IPS DF 6.9 (cell line): ENCODE data around the gene GSTCD.
"Not testable (repeated sequence)": the region's sequence is repeated elsewhere in the genome, so short reads cannot be mapped to it uniquely, and the experiment has no call there.

Source experiments
- DNase-seq: peaks from one replicate; pipeline ENCODE4 v3.0.0-alpha.2; 2013; ENCODE audit warnings: low read depth, low spot score
- H3K27ac ChIP-seq: one replicate; pipeline ENCODE4 v1.5.1; 2013; ENCODE audit warnings: low read length, control low read depth
- H3K27me3 ChIP-seq: 2 replicates; pipeline ENCODE4 v1.6.1; 2013; ENCODE audit warnings: mild to moderate bottlenecking, low read length; ENCODE audit not compliant: control insufficient read depth, insufficient read depth
- H3K36me3 ChIP-seq: 2 replicates; pipeline ENCODE4 v1.6.1; 2013; ENCODE audit warnings: low read length; ENCODE audit not compliant: control insufficient read depth, insufficient read depth
- H3K4me1 ChIP-seq: 2 replicates; pipeline ENCODE4 v1.6.1; 2013; ENCODE audit warnings: low read length; ENCODE audit not compliant: control insufficient read depth, insufficient read depth
- H3K4me3 ChIP-seq: 2 replicates; pipeline ENCODE4 v1.5.1; 2013; ENCODE audit warnings: mild to moderate bottlenecking, low read length
- H3K9me3 ChIP-seq: 2 replicates; pipeline ENCODE4 v1.6.1; 2013; ENCODE audit warnings: low read length, inconsistent platforms; ENCODE audit not compliant: control insufficient read depth, insufficient read depth
- WGBS: extraction: QIAGEN DNeasy Blood & Tissue Kit; methylation state at CpG from one replicate; pipeline ENCODE4 v1.1.7; 2013; ENCODE audit warnings: mixed read lengths, missing lambda C conversion rate; ENCODE audit not compliant: insufficient read length, insufficient coverage; 5-methylcytosine and 5-hydroxymethylcytosine counted together

The GSTCD gene

DNA sequence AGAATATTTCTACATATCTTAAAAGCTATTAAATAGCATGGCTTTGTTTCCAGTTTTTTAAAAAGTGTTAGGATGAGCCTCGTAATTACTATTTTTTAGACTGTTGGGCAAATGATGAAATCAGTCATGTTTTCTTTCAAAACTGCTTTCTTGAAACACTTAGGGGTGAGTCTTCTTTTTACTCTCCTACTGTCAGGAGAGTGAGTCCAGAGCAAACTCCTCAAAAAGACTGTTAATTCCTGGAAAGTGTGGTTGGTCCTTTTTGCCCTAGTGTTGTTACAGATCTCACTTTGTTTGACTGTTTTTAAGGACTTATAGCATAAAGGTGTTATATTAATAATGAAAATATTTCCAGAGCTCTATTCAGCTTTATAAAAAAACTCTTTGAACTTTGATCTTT is 6.3 kb downstream of the GSTCD start:
- Histone ChIP-seq H3K27me3 (no peaks in the 10 kb centered on the region), H3K36me3 (no peaks in the 10 kb centered on the region; the same call in 1 of the 2 replicates), H3K4me3 (no peak overlapping the region), H3K4me1 (no peaks in the 10 kb centered on the region), H3K9me3 (no peaks in the 10 kb centered on the region), H3K27ac (no peak overlapping the region)
- no peak for DNase-seq
- no CpG with 5 or more reads among the region's 1 CpG for WGBS

GRCh38 chr4:105715692-105716278 is 7.2 kb downstream of the GSTCD start:
- Histone ChIP-seq H3K9me3 (no peaks in the 10 kb centered on the region), H3K27ac (no peak overlapping the region), H3K36me3 (no peaks in the 10 kb centered on the region; the same call in 1 of the 2 replicates), H3K4me3 (no peak overlapping the region), H3K4me1 (no peaks in the 10 kb centered on the region), H3K27me3 (no peaks in the 10 kb centered on the region)
- WGBS = 100% methylated on average over 1 of the region's 4 CpGs
- DNase-seq = no peak

DNA sequence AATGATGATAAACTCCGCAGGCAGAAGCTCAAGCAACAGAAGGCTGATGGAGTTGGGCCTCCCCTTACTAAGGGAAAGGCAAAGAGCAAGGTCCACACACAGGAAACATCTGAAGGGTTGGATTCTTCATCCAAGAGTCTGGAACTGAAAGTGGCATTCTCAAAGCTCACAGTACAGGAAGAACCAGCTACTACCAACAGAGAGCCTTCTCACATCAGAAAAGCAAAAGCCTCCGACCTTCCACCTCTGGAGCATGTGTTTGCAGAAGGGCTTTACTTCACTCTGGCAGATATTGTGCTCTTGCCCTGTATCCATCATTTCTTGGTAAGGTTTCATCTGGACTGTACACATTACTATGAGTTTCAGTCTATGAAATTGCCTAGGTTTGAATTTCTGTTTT is 10.6 kb downstream of the GSTCD start:
- Histone ChIP-seq H3K36me3 (no peaks in the 10 kb centered on the region; the same call in 1 of the 2 replicates), H3K27ac (no peak overlapping the region), H3K27me3 (no peaks in the 10 kb centered on the region), H3K4me3 (no peak overlapping the region), H3K9me3 (no peaks in the 10 kb centered on the region), H3K4me1 (no peaks in the 10 kb centered on the region)
- WGBS = no CpG with 5 or more reads among the region's 2 CpGs
- DNase-seq = no peak

GRCh38 chr4:105725623-105726022 is 17.0 kb downstream of the GSTCD start:
- Histone ChIP-seq H3K36me3 (no peaks in the 10 kb centered on the region), H3K4me1 (no peaks in the 10 kb centered on the region), H3K9me3 (no peaks in the 10 kb centered on the region), H3K4me3 (no peak overlapping the region), H3K27me3 (no peaks in the 10 kb centered on the region), H3K27ac (no peak overlapping the region)
- no CpG with 5 or more reads among the region's 2 CpGs for WGBS
- no peak for DNase-seq

DNA sequence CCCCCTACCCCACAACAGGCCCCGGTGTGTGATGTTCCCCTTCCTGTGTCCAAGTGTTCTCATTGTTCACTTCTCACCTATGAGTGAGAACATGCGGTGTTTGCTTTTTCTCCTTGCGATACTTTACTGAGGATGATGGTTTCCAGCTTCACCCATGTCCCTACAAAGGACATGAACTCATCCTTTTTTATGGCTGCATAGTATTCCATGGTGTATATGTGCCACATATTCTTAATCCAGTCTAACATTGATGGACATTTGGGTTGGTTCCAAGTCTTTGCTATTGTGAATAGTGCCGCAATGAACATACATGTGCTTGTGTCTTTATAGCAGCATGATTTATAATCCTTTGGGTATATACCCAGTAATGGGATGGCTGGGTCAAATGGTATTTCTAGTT is 21.3 kb downstream of the GSTCD start:
- WGBS = no CpG with 5 or more reads among the region's 4 CpGs

DNA sequence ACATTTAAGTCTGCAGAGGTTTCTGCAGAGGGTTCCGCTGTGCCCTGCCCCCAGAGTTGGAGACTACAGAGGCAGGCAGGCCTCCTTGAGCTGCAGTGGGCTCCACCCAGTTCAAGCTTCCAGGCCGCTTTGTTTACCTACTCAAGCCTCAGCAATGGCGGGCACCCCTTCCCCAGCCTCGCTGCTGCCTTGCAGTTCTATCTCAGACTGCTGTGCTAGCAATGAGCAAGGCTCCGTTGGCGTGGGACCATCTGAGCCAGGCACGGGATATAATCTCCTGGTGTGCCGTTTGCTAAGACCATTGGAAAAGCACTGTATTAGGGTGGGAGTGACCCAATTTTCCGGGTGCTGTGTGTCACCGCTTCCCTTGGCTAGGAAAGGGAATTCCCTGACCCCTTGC is 26.6 kb downstream of the GSTCD start:
- not testable (repeated sequence) for H3K4me3 ChIP-seq, H3K27me3 ChIP-seq, DNase-seq, H3K27ac ChIP-seq, H3K36me3 ChIP-seq, H3K4me1 ChIP-seq, H3K9me3 ChIP-seq
- no CpG with 5 or more reads among the region's 10 CpGs for WGBS

More for the DNA sequence above, 21.3 kb downstream of the GSTCD start:
- H3K9me3 ChIP-seq, H3K4me3 ChIP-seq, H3K27me3 ChIP-seq, DNase-seq, H3K4me1 ChIP-seq, H3K27ac ChIP-seq, H3K36me3 ChIP-seq: not testable (repeated sequence)

GRCh38 chr4:105741548-105741947 is 33.0 kb downstream of the GSTCD start:
- no peak for DNase-seq
- Histone ChIP-seq H3K9me3 (no peaks in the 10 kb centered on the region; the same call in 1 of the 2 replicates), H3K27ac (no peak overlapping the region), H3K4me3 (no peak overlapping the region), H3K4me1 (no peaks in the 10 kb centered on the region), H3K36me3 (no peaks in the 10 kb centered on the region), H3K27me3 (no peaks in the 10 kb centered on the region)
- WGBS = no CpG with 5 or more reads among the region's 2 CpGs

GRCh38 chr4:105748222-105748621 is 39.6 kb downstream of the GSTCD start:
- H3K9me3 ChIP-seq = no peaks in the 10 kb centered on the region
- H3K27ac ChIP-seq = no peak overlapping the region
- DNase-seq = no peak
- H3K27me3 ChIP-seq = no peaks in the 10 kb centered on the region
- no peaks in the 10 kb centered on the region for H3K36me3 ChIP-seq
- no CpG with 5 or more reads among the region's 3 CpGs for WGBS
- no peak overlapping the region for H3K4me3 ChIP-seq
- no peaks in the 10 kb centered on the region for H3K4me1 ChIP-seq

DNA sequence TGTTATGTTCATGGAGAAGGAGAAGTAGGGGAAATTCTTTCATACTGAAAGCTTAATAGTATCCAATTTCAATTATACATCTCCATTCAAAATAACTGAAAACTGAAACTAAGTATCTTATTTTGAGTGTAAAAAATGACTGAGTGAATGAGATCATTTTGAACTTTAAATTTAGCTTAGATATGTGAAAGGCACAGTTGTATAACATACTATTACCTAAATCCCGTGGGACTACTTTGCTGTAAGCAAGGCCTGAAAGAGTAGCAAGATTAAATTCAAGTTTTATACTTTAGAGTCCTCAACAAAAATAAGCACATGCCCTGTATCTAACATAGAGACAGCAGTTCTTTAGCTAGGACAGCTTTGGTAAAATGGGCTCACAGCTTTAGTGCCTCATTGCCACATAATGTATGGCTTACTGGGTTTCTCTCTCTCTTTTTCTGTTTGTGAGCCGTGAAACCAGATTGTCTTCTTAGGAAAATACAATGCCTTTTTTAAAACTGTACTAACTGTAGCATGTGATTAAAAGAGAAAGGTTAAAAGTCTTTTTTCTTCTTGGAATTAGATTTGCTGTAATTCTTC is 43.2 kb downstream of the GSTCD start:
- WGBS = no CpG with 5 or more reads among the region's 2 CpGs

DNA sequence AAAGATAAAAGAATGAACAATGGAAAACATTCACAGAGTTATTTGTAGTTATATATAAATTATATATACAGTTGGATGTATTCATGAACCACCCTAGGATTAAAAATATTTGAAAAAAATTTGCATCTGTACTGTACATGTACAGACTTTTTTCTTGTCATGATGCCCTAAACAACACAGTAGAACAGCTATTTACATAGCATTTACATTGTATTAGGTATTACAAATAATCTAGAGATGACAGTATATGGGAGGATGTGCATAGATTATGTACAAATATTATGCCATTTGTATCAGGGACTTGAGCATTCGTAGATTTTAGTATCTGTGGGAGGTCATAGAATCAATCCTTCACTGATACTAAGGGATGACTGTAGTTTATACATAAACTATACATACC is 44.8 kb downstream of the GSTCD start:
- Histone ChIP-seq H3K4me1 (no peaks in the 10 kb centered on the region), H3K4me3 (no peak overlapping the region), H3K9me3 (no peaks in the 10 kb centered on the region), H3K27ac (no peak overlapping the region), H3K27me3 (no peaks in the 10 kb centered on the region), H3K36me3 (no peaks in the 10 kb centered on the region)
- DNase-seq = no peak
- no CpG with 5 or more reads among the region's 1 CpG for WGBS

More for the DNA sequence above, 43.2 kb downstream of the GSTCD start:
- DNase-seq = no peak
- H3K4me1 ChIP-seq = no peaks in the 10 kb centered on the region
- no peaks in the 10 kb centered on the region for H3K36me3 ChIP-seq
- H3K27me3 ChIP-seq = no peaks in the 10 kb centered on the region
- H3K9me3 ChIP-seq = no peaks in the 10 kb centered on the region
- H3K27ac ChIP-seq = no peak overlapping the region
- no peak overlapping the region for H3K4me3 ChIP-seq

GRCh38 chr4:105755375-105755774 is 46.8 kb downstream of the GSTCD start:
- Histone ChIP-seq H3K27me3 (no peaks in the 10 kb centered on the region), H3K4me1 (no peaks in the 10 kb centered on the region), H3K27ac (no peak overlapping the region), H3K4me3 (no peak overlapping the region), H3K36me3 (no peaks in the 10 kb centered on the region), H3K9me3 (no peaks in the 10 kb centered on the region)
- no peak for DNase-seq
